GM23248 (cell line): ENCODE data around the gene KRT12. TPM values are rescaled to one million over a fixed set of nuclear protein-coding genes. Genes with fewer than 3 reads are reported as not detected.

ENCODE experiments used
- DNase-seq: peaks from one replicate; pipeline ENCODE4 v3.0.0-alpha.2; 2015
- H2AFZ ChIP-seq: fragments of 200-600 bp; sonication (generic); 2 replicates; pipeline ENCODE4 v1.6.1; 2016; ENCODE audit warnings: antibody characterized with exemption
- H3F3A ChIP-seq: fragments of 200-600 bp; sonication (generic); 2 replicates; pipeline ENCODE4 v1.6.1; 2016; ENCODE audit warnings: mild to moderate bottlenecking, antibody characterized with exemption, mixed run types; ENCODE audit not compliant: insufficient read depth
- H3K27ac ChIP-seq: fragments of 200-600 bp; sonication (generic); 2 replicates; pipeline ENCODE4 v1.5.1; 2016; ENCODE audit warnings: mild to moderate bottlenecking
- H3K27me3 ChIP-seq: fragments of 200-600 bp; sonication (generic); replicated peaks from 2 replicates; pipeline ENCODE4 v1.6.1; 2016; ENCODE audit warnings: mild to moderate bottlenecking; ENCODE audit not compliant: insufficient read depth
- H3K36me3 ChIP-seq: fragments of 200-600 bp; sonication (generic); 2 replicates; pipeline ENCODE4 v1.6.1; 2016; ENCODE audit warnings: low read depth, mild to moderate bottlenecking
- H3K4me1 ChIP-seq: fragments of 200-600 bp; sonication (generic); 2 replicates; pipeline ENCODE4 v1.6.1; 2016; ENCODE audit warnings: mild to moderate bottlenecking; ENCODE audit not compliant: insufficient read depth
- H3K4me2 ChIP-seq: fragments of 200-600 bp; sonication (generic); one replicate; pipeline ENCODE4 v1.6.1; 2016; ENCODE audit warnings: mild to moderate bottlenecking; ENCODE audit not compliant: unreplicated experiment
- H3K4me3 ChIP-seq: fragments of 200-600 bp; sonication (generic); 2 replicates; pipeline ENCODE4 v1.5.1; 2016; ENCODE audit warnings: mild to moderate bottlenecking
- H3K79me2 ChIP-seq: fragments of 200-600 bp; sonication (generic); 2 replicates; pipeline ENCODE4 v1.6.1; 2016; ENCODE audit warnings: mild to moderate bottlenecking; ENCODE audit not compliant: insufficient read depth
- H3K9ac ChIP-seq: fragments of 200-600 bp; sonication (generic); 2 replicates; pipeline ENCODE4 v1.6.1; 2016; ENCODE audit warnings: mild to moderate bottlenecking
- H3K9me2 ChIP-seq: fragments of 200-600 bp; sonication (generic); 2 replicates; pipeline ENCODE4 v1.6.1; 2016; ENCODE audit warnings: mixed run types, mild to moderate bottlenecking, moderate library complexity; ENCODE audit not compliant: insufficient read depth
- H3K9me3 ChIP-seq: fragments of 200-600 bp; sonication (generic); one replicate; pipeline ENCODE4 v1.6.1; 2017; ENCODE audit warnings: low read depth
- H4K20me1 ChIP-seq: fragments of 200-600 bp; sonication (generic); 2 replicates; pipeline ENCODE4 v1.6.0; 2016; ENCODE audit not compliant: insufficient read depth
- EZH2 ChIP-seq: fragments of 200-600 bp; sonication (generic); IDR thresholded peaks from 2 replicates; pipeline ENCODE4 v1.6.1; 2018; ENCODE audit warnings: antibody characterized with exemption, mild to moderate bottlenecking; ENCODE audit not compliant: insufficient read depth, poor library complexity, severe bottlenecking
- EZH2phosphoT487 ChIP-seq: fragments of 200-600 bp; sonication (generic); IDR thresholded peaks from 2 replicates; pipeline ENCODE4 v1.6.1; 2018; ENCODE audit warnings: antibody characterized with exemption, moderate library complexity, mild to moderate bottlenecking, low read depth; ENCODE audit not compliant: insufficient read depth
- WGBS, 2 experiments: methylation state at CpG; one replicate each; pipeline ENCODE4 v1.1.6; 2015 to 2017; ENCODE audit warnings: low lambda C conversion rate in 2 of 2, low coverage in 1 of 2; ENCODE audit errors: missing lambda C conversion rate in 2 of 2; 5-methylcytosine and 5-hydroxymethylcytosine counted together
- in situ Hi-C: fragments of 300-500 bp; cut with MboI; formaldehyde crosslinking; loops from 2 replicates; pipeline ENCODE4 v1.15.0; 2020
- polyA plus RNA-seq: library from polyadenylated mRNA; unstranded; fragments of >200 nt; fragmentation: Nextera tagmentation; extraction: Ambion mirVana; gene quantifications from 2 replicates; pipeline ENCODE4 v1.2.1, GENCODE V29; 2016
- total RNA-seq: library from RNA; depleted of rRNA; stranded (reverse); fragments of >200 nt; shearing (Covaris generic); gene quantifications from 2 replicates; pipeline ENCODE4 v1.2.3, GENCODE V29; 2014

Gene KRT12
- total and polyA plus RNA-seq, 2 experiments from 2014 or later = not detected

- peak overlapping the region; percentile 80 for H3K27ac ChIP-seq
- no peaks in the 10 kb centered on the region for H3K9me2 ChIP-seq
- no peak overlapping the region for H2AFZ ChIP-seq
- H3F3A ChIP-seq = peaks cover 21% of the 10 kb centered on the region
- in situ Hi-C loops = loop anchor here (10.0 kb wide), 2 partner anchors 88 to 422 kb away; no protein-coding TSS in a partner anchor
- no peaks in the 10 kb centered on the region for H3K36me3 ChIP-seq
- peak overlapping the region; percentile 49; the same call in 1 of the 2 replicates for H3K9ac ChIP-seq
- TF ChIP-seq EZH2 = no peak
- no peak for TF ChIP-seq EZH2phosphoT487
- no peak for DNase-seq
- WGBS, 2 experiments = 97% methylated on average over 4 of the region's 4 CpGs
- peak overlapping the region; percentile 53 for H3K4me2 ChIP-seq
- H3K4me1 ChIP-seq = peaks cover 23% of the 10 kb centered on the region
- no peaks in the 10 kb centered on the region for H3K27me3 ChIP-seq
- no peaks in the 10 kb centered on the region for H3K9me3 ChIP-seq
- H3K4me3 ChIP-seq = no peak overlapping the region; the same call in 1 of the 2 replicates
- H3K79me2 ChIP-seq = no peaks in the 10 kb centered on the region
- H4K20me1 ChIP-seq = no peaks in the 10 kb centered on the region
Observed at GRCh38 chr17:40902498-40902897, 35.5 kb upstream of the KRT12 start.

GRCh38 chr17:40901981-40902474, 35.0 kb upstream of the KRT12 start:
- WGBS, 2 experiments = 94 to 100% methylated on average over 1 of the region's 1 CpG
- no peaks in the 10 kb centered on the region for H3K27me3 ChIP-seq
- no peaks in the 10 kb centered on the region for H3K36me3 ChIP-seq
- H3K9ac ChIP-seq = peak overlapping the region; percentile 49; the same call in 1 of the 2 replicates
- peaks cover 23% of the 10 kb centered on the region for H3K4me1 ChIP-seq
- no peaks in the 10 kb centered on the region for H3K9me3 ChIP-seq
- H3F3A ChIP-seq = peaks cover 21% of the 10 kb centered on the region
- H3K27ac ChIP-seq = peak overlapping the region; percentile 80
- no peaks in the 10 kb centered on the region for H3K9me2 ChIP-seq
- H2AFZ ChIP-seq = no peak overlapping the region
- peak overlapping the region; percentile 53 for H3K4me2 ChIP-seq
- TF ChIP-seq EZH2phosphoT487 (no peak), EZH2 (no peak)
- H3K79me2 ChIP-seq = no peaks in the 10 kb centered on the region
- peak; percentile 61 for DNase-seq
- H4K20me1 ChIP-seq = no peaks in the 10 kb centered on the region
- H3K4me3 ChIP-seq = no peak overlapping the region
- in situ Hi-C loops = loop anchor here (10.0 kb wide), 2 partner anchors 87 to 423 kb away; no protein-coding TSS in a partner anchor

GRCh38 chr17:40900809-40901356, 33.9 kb upstream of the KRT12 start:
- in situ Hi-C loops = loop anchor here (10.0 kb wide), 2 partner anchors 86 to 424 kb away; no protein-coding TSS in a partner anchor
- DNase-seq = no peak
- H3K9me2 ChIP-seq = no peaks in the 10 kb centered on the region
- H3K27ac ChIP-seq = no peak overlapping the region
- no peak overlapping the region for H2AFZ ChIP-seq
- H4K20me1 ChIP-seq = no peaks in the 10 kb centered on the region
- H3K27me3 ChIP-seq = no peaks in the 10 kb centered on the region
- no peak for TF ChIP-seq EZH2
- no peak for TF ChIP-seq EZH2phosphoT487
- H3K9me3 ChIP-seq = no peaks in the 10 kb centered on the region
- H3K79me2 ChIP-seq = no peaks in the 10 kb centered on the region
- H3K4me2 ChIP-seq = no peak overlapping the region
- H3K4me3 ChIP-seq = no peak overlapping the region
- H3K4me1 ChIP-seq = peaks cover 23% of the 10 kb centered on the region
- WGBS, 2 experiments = 58 to 65% methylated on average over 5 of the region's 5 CpGs
- no peaks in the 10 kb centered on the region for H3K36me3 ChIP-seq
- peaks cover 21% of the 10 kb centered on the region for H3F3A ChIP-seq
- H3K9ac ChIP-seq = no peak overlapping the region

- in situ Hi-C loops = no loop called here
- peaks cover 4% of the 10 kb centered on the region; the same call in 1 of the 2 replicates for H3F3A ChIP-seq
- WGBS, 2 experiments = 86 to 88% methylated on average over 4 of the region's 4 CpGs
Observed at GRCh38 chr17:40896916-40897455, 30.0 kb upstream of the KRT12 start.

More at GRCh38 chr17:40896916-40897455, 30.0 kb upstream of the KRT12 start:
- Histone ChIP-seq H3K4me3 (no peak overlapping the region), H4K20me1 (no peaks in the 10 kb centered on the region), H3K4me1 (peaks cover 4% of the 10 kb centered on the region), H2AFZ (no peak overlapping the region), H3K79me2 (no peaks in the 10 kb centered on the region), H3K4me2 (no peak overlapping the region), H3K9ac (no peak overlapping the region), H3K27me3 (no peaks in the 10 kb centered on the region), H3K27ac (no peak overlapping the region), H3K9me3 (no peaks in the 10 kb centered on the region), H3K36me3 (no peaks in the 10 kb centered on the region), H3K9me2 (no peaks in the 10 kb centered on the region)
- TF ChIP-seq EZH2 (no peak), EZH2phosphoT487 (no peak)
- no peak for DNase-seq
